Esophagus squamous epithelium (tissue), 5 donors: ENCODE results near the gene RTN4R. TPM values are rescaled to one million over a fixed set of nuclear protein-coding genes. Genes with fewer than 3 reads are reported as not detected.
"Not testable (repeated sequence)": the region's sequence is repeated elsewhere in the genome, so short reads cannot be mapped to it uniquely, and the experiment has no call there.

ENCODE experiments used
- DNase-seq: peaks from one replicate; lab custom pipeline; 2025; lab: John Stamatoyannopoulos, UW
- H3K27ac ChIP-seq, 4 donors: fragments of 200-600 bp; sonication (generic); one replicate each; pipeline ENCODE4 v1.5.1; 2016 to 2019; ENCODE audit warnings: mild to moderate bottlenecking in 1 of 4
- H3K27me3 ChIP-seq, 4 donors: fragments of 200-600 bp; sonication (generic); 1 replicate in 3 of 4; 2 replicates in 1 of 4; pipeline versions ENCODE4 v1.5.1 to v1.6.0; 2017 to 2021; ENCODE audit warnings: antibody characterized with exemption in 1 of 4
- H3K36me3 ChIP-seq, 3 donors: fragments of 200-600 bp; sonication (generic); one replicate each; pipeline ENCODE4 v1.5.1; 2016 to 2019
- H3K4me1 ChIP-seq, 3 donors: fragments of 200-600 bp; sonication (generic); one replicate each; pipeline ENCODE4 v1.5.1; 2017 to 2019
- H3K4me3 ChIP-seq, 4 donors: fragments of 200-600 bp; sonication (generic); 1 replicate in 3 of 4; 2 replicates in 1 of 4; pipeline ENCODE4 v1.5.1; 2016 to 2019; ENCODE audit warnings: mild to moderate bottlenecking in 2 of 4, moderate library complexity in 1 of 4
- H3K9me3 ChIP-seq, 3 donors: fragments of 200-600 bp; sonication (generic); one replicate each; pipeline ENCODE4 v1.5.1; 2016 to 2019
- CTCF ChIP-seq, 6 experiments: fragments of 450-650 bp in 4 of 6; fragments of 200-600 bp in 2 of 6; sonication (generic) in 2 of 6; IDR thresholded peaks; one replicate each; pipeline ENCODE4 v1.5.1; 2016 to 2019; ENCODE audit warnings: antibody characterized with exemption in 6 of 6, mild to moderate bottlenecking in 4 of 6, moderate library complexity in 4 of 6
- POLR2A ChIP-seq, 4 donors: fragments of 450-650 bp; IDR thresholded peaks; one replicate each; pipeline ENCODE4 v1.6.1; 2017; ENCODE audit warnings: antibody characterized with exemption in 4 of 4, mild to moderate bottlenecking in 4 of 4, moderate library complexity in 3 of 4
- WGBS, 2 donors: methylation state at CpG; one replicate each; pipeline ENCODE4 v1.1.5; 2018; 5-methylcytosine and 5-hydroxymethylcytosine counted together
- intact Hi-C: fragments of 100-400 bp; cut with DNase I; formaldehyde crosslinking; loops from one replicate; pipeline ENCODE4 v1.15.0; 2022
- total RNA-seq, 4 donors: library from RNA; depleted of rRNA; stranded (reverse); fragments of >200 nt; gene quantifications; one replicate each; pipeline ENCODE4 v1.1.0, GENCODE V29; 2016
- donor health status: DM: yes; HTN: yes; CAD: no.

RTN4R gene
- total RNA-seq, 4 donors from 2014 or later: 0.97 to 3.9 (median 2.5) TPM

- TF ChIP-seq CTCF (IDR thresholded peaks at IDR 0.05) (no peak), POLR2A (IDR thresholded peaks at IDR 0.05) (no peak)
- Histone ChIP-seq H3K9me3 (no peaks in the 10 kb centered on the region), H3K4me1 (no peaks in the 10 kb centered on the region), H3K36me3 (no peaks in the 10 kb centered on the region), H3K4me3 (no peak overlapping the region), H3K27ac (no peak overlapping the region), H3K27me3 (peaks cover 0 to 30% (median 0%) of the 10 kb centered on the region in 4 donors)
- WGBS, 2 donors: 39 to 49% methylated on average over 7 to 11 of the region's 11 CpGs
- DNase-seq: no peak
- intact Hi-C loops: no loop called here
Measured at GRCh38 chr22:20291604-20292063, 23.5 kb upstream of the RTN4R start.

- H3K27ac ChIP-seq: no peak overlapping the region
- DNase-seq: no peak
- TF ChIP-seq CTCF (IDR thresholded peaks at IDR 0.05): no peak
- no peak for TF ChIP-seq POLR2A (IDR thresholded peaks at IDR 0.05)
- 33 to 55% methylated on average over 1 to 2 of the region's 5 CpGs for WGBS, 2 donors
- H3K4me1 ChIP-seq: no peaks in the 10 kb centered on the region
- no peaks in the 10 kb centered on the region for H3K36me3 ChIP-seq
- no peaks in the 10 kb centered on the region for H3K9me3 ChIP-seq
- intact Hi-C loops: no loop called here
- H3K4me3 ChIP-seq: no peak overlapping the region
- peaks cover 0 to 30% (median 0%) of the 10 kb centered on the region in 4 donors for H3K27me3 ChIP-seq
Measured at GRCh38 chr22:20291249-20291586, 23.1 kb upstream of the RTN4R start.

GRCh38 chr22:20290578-20291248 is 22.6 kb upstream of the RTN4R start:
- Histone ChIP-seq H3K4me1 (no peaks in the 10 kb centered on the region), H3K27ac (no peak overlapping the region), H3K4me3 (no peak overlapping the region), H3K36me3 (no peaks in the 10 kb centered on the region), H3K27me3 (peaks cover 0 to 30% (median 0%) of the 10 kb centered on the region in 4 donors), H3K9me3 (no peaks in the 10 kb centered on the region)
- intact Hi-C loops: no loop called here
- WGBS, 2 donors: 63 to 66% methylated on average over 7 to 8 of the region's 13 CpGs
- DNase-seq: no peak
- TF ChIP-seq CTCF (IDR thresholded peaks at IDR 0.05): no peak
- no peak for TF ChIP-seq POLR2A (IDR thresholded peaks at IDR 0.05)

- peaks cover 0 to 30% (median 0%) of the 10 kb centered on the region in 4 donors for H3K27me3 ChIP-seq
- no peak overlapping the region for H3K27ac ChIP-seq
- no peak for DNase-seq
- H3K4me3 ChIP-seq: no peak overlapping the region
- H3K9me3 ChIP-seq: no peaks in the 10 kb centered on the region
- intact Hi-C loops: no loop called here
- H3K4me1 ChIP-seq: no peaks in the 10 kb centered on the region
- WGBS, 2 donors: 40% methylated on average over 1 of the region's 10 CpGs; no CpG with 5 or more reads in 1 of the 2 donors
- no peaks in the 10 kb centered on the region for H3K36me3 ChIP-seq
- no peak for TF ChIP-seq CTCF (IDR thresholded peaks at IDR 0.05)
Measured at GRCh38 chr22:20290045-20290392, 21.9 kb upstream of the RTN4R start.

GRCh38 chr22:20289182-20290044 is 21.3 kb upstream of the RTN4R start:
- H3K4me1 ChIP-seq, H3K9me3 ChIP-seq, H3K36me3 ChIP-seq, DNase-seq, H3K27ac ChIP-seq, H3K4me3 ChIP-seq, intact Hi-C loops: not testable (repeated sequence)
- 65 to 83% methylated on average over 6 to 8 of the region's 23 CpGs for WGBS, 2 donors
- peaks cover 0 to 30% (median 0%) of the 10 kb centered on the region in 4 donors for H3K27me3 ChIP-seq

- H3K27ac ChIP-seq, DNase-seq, H3K4me1 ChIP-seq, H3K4me3 ChIP-seq, intact Hi-C loops, H3K9me3 ChIP-seq, H3K36me3 ChIP-seq: not testable (repeated sequence)
- H3K27me3 ChIP-seq: peaks cover 0 to 37% (median 0%) of the 10 kb centered on the region in 4 donors
- 57 to 65% methylated on average over 7 to 10 of the region's 20 CpGs for WGBS, 2 donors
Measured at GRCh38 chr22:20286784-20287423, 18.8 kb upstream of the RTN4R start.

- DNase-seq, H3K27ac ChIP-seq, H3K36me3 ChIP-seq, intact Hi-C loops, H3K4me1 ChIP-seq, H3K4me3 ChIP-seq, H3K9me3 ChIP-seq: not testable (repeated sequence)
- WGBS, 2 donors: 10 to 20% methylated on average over 1 to 4 of the region's 8 CpGs
- peaks cover 0 to 32% (median 0%) of the 10 kb centered on the region in 4 donors for H3K27me3 ChIP-seq
Measured at GRCh38 chr22:20286312-20286660, 18.2 kb upstream of the RTN4R start.
